ENCODE measurements around the gene FDXACB1. TPM values are rescaled to one million over a fixed set of nuclear protein-coding genes. Genes with fewer than 3 reads are reported as not detected.

The FDXACB1 gene
- total RNA-seq, 1 experiment from 2014 or later, result 2.8 TPM

- Mint-ChIP-seq H3K4me3 (no peak overlapping the region), H3K27ac (peak overlapping the region in 2 of 3 experiments; percentile 37 to 88; a peak in 3 of 7 replicates), H3K36me3 (ENCODE audit: insufficient read depth in 1 of 3, low read depth in 3 of 3) (no peaks in the 10 kb centered on the region), H3K27me3 (ENCODE audit: low read depth) (no peaks in the 10 kb centered on the region), H3K4me1 (peaks cover 42 to 46% of the 10 kb centered on the region in 2 experiments), H3K9me3 (no peaks in the 10 kb centered on the region)
- H3K79me1 ChIP-seq (ENCODE audit: insufficient read depth, low read depth, low read length, poor library complexity, severe bottlenecking), result no peaks in the 10 kb centered on the region
- H4K8ac ChIP-seq (replicated peaks; ENCODE audit: insufficient read length, low read depth, low read length), result no peak overlapping the region
- no peak overlapping the region for H2BK120ac ChIP-seq (ENCODE audit: low read depth, low read length, poor library complexity, severe bottlenecking)
- no peaks in the 10 kb centered on the region for H3K9me3 ChIP-seq (ENCODE audit: control insufficient read depth, low read depth, low read length)
- no peak for TF ChIP-seq CTCF (conservative IDR thresholded peaks at IDR 0.05)
- no peaks in the 10 kb centered on the region for H4K20me1 ChIP-seq (ENCODE audit: control insufficient read depth, insufficient read depth, insufficient read length)
- no peak overlapping the region for H3T11ph ChIP-seq (ENCODE audit: low read length)
- no peaks in the 10 kb centered on the region for H3K27me3 ChIP-seq (ENCODE audit: insufficient read depth, low read length)
- H3K23me2 ChIP-seq (ENCODE audit: insufficient read length, low read depth, low read length, poor library complexity, severe bottlenecking), result peaks cover 5% of the 10 kb centered on the region
- no peak overlapping the region for H3K4ac ChIP-seq (ENCODE audit: low read depth, low read length)
- no peak overlapping the region for H3K4me2 ChIP-seq (ENCODE audit: insufficient read depth, insufficient read length, low read length)
- no peak overlapping the region for H2AK5ac ChIP-seq (ENCODE audit: insufficient read length, low read length)
- H2BK12ac ChIP-seq (ENCODE audit: insufficient read length, low read depth, low read length), result no peak overlapping the region
- H3K23ac ChIP-seq (ENCODE audit: insufficient read length, low read depth, low read length), result no peak overlapping the region
- DNase-seq, result no peak
- peaks cover 3% of the 10 kb centered on the region; the same call in 1 of the 2 replicates for H3K4me1 ChIP-seq (ENCODE audit: insufficient read depth, low read length)
- no peak overlapping the region for H3K9ac ChIP-seq (ENCODE audit: extremely low read depth, insufficient read length, low read length)
- H3K27ac ChIP-seq (ENCODE audit: insufficient read length, low read depth, low read length), result no peak overlapping the region
- H3K14ac ChIP-seq (ENCODE audit: insufficient read depth, low read length), result no peak overlapping the region
- no peak overlapping the region for H2BK5ac ChIP-seq (ENCODE audit: insufficient read length, low read length)
- no peak overlapping the region for H4K91ac ChIP-seq (ENCODE audit: insufficient read length, low read depth, low read length)
- WGBS (ENCODE audit: extremely low coverage, insufficient read length, low lambda C conversion rate), result no CpG with 5 or more reads among the region's 2 CpGs
- H3K79me2 ChIP-seq (ENCODE audit: insufficient read depth, low read length), result no peaks in the 10 kb centered on the region
- no peak overlapping the region for H2BK20ac ChIP-seq (ENCODE audit: low read depth, low read length, poor library complexity, severe bottlenecking)
- no peak overlapping the region for H2BK15ac ChIP-seq (ENCODE audit: low read depth, low read length)
- H3K56ac ChIP-seq (ENCODE audit: insufficient read length, low read depth, low read length), result no peak overlapping the region
- no peak overlapping the region for H4K5ac ChIP-seq (ENCODE audit: insufficient read length, low read depth, low read length)
- H3K18ac ChIP-seq (ENCODE audit: insufficient read length, low read depth, low read length), result no peak overlapping the region
- H2AFZ ChIP-seq (ENCODE audit: low read length), result no peak overlapping the region
Measured at GRCh38 chr11:111922803-111923202, 43.8 kb upstream of the FDXACB1 start.
